ENCODE results near the gene RHOD. TPM values are rescaled to one million over a fixed set of nuclear protein-coding genes. Genes with fewer than 3 reads are reported as not detected.

Gene RHOD
- total and polyA plus RNA-seq, 2 donors from 2014 or later, result 20.9 to 50.2 TPM

- TF ChIP-seq CTCF (IDR thresholded peaks at IDR 0.05; ENCODE audit: borderline replicate concordance, extremely low read depth, insufficient read depth), result no peak
- intact Hi-C loops (cut with DNase I), result no loop called here
These were observed 22.5 kb downstream of the RHOD start for GRCh38 chr11:67079065-67079705.

GRCh38 chr11:67082071-67082791 lies 25.6 kb downstream of the RHOD start:
- Histone ChIP-seq H3K4me1 (ENCODE audit: control insufficient read depth in 2 of 3, insufficient read depth in 2 of 3, low read depth in 1 of 3, low read length in 3 of 3) (peaks cover 0 to 2% (median 0%) of the 10 kb centered on the region in 3 donors), H3K4me3 (ENCODE audit: low read length in 3 of 3) (no peak overlapping the region), H3K9me3 (ENCODE audit: control insufficient read depth in 2 of 3, insufficient read depth in 1 of 3, low read length in 3 of 3) (no peaks in the 10 kb centered on the region), H3K9ac (ENCODE audit: low read length in 3 of 3) (no peak overlapping the region), H3K36me3 (ENCODE audit: control insufficient read depth in 2 of 3, insufficient read depth in 3 of 3, low read length in 3 of 3) (no peaks in the 10 kb centered on the region), H3K27me3 (ENCODE audit: control insufficient read depth, insufficient read depth, low read length) (no peaks in the 10 kb centered on the region), H3K27ac (ENCODE audit: low read depth in 2 of 2, low read length in 2 of 2) (no peak overlapping the region)
- intact Hi-C loops (cut with DNase I), result no loop called here
- no peak for TF ChIP-seq CTCF (IDR thresholded peaks at IDR 0.05; ENCODE audit: borderline replicate concordance, extremely low read depth, insufficient read depth)
- DNase-seq, result peak in 4 of 5 donors; percentile 28 to 62 (median 48)
- no peak for FAIRE-seq

More at GRCh38 chr11:67079065-67079705, 22.5 kb downstream of the RHOD start:
- no peak overlapping the region for H3K4me3 ChIP-seq (ENCODE audit: low read length in 3 of 3)
- H3K9ac ChIP-seq (ENCODE audit: low read length in 3 of 3), result no peak overlapping the region
- H3K9me3 ChIP-seq (ENCODE audit: control insufficient read depth in 2 of 3, insufficient read depth in 1 of 3, low read length in 3 of 3), result no peaks in the 10 kb centered on the region
- no peaks in the 10 kb centered on the region for H3K27me3 ChIP-seq (ENCODE audit: control insufficient read depth, insufficient read depth, low read length)
- H3K4me1 ChIP-seq (ENCODE audit: control insufficient read depth in 2 of 3, insufficient read depth in 2 of 3, low read depth in 1 of 3, low read length in 3 of 3), result peaks cover 0 to 2% (median 0%) of the 10 kb centered on the region in 3 donors
- FAIRE-seq, result no peak
- H3K27ac ChIP-seq (ENCODE audit: low read depth in 2 of 2, low read length in 2 of 2), result no peak overlapping the region
- DNase-seq, result no peak
- H3K36me3 ChIP-seq (ENCODE audit: control insufficient read depth in 2 of 3, insufficient read depth in 3 of 3, low read length in 3 of 3), result no peaks in the 10 kb centered on the region

- no peak for TF ChIP-seq CTCF (IDR thresholded peaks at IDR 0.05; ENCODE audit: borderline replicate concordance, extremely low read depth, insufficient read depth)
- no peaks in the 10 kb centered on the region for H3K27me3 ChIP-seq (ENCODE audit: control insufficient read depth, insufficient read depth, low read length)
- intact Hi-C loops (cut with DNase I), result no loop called here
- no peak overlapping the region for H3K9ac ChIP-seq (ENCODE audit: low read length in 3 of 3)
- no peaks in the 10 kb centered on the region for H3K9me3 ChIP-seq (ENCODE audit: control insufficient read depth in 2 of 3, insufficient read depth in 1 of 3, low read length in 3 of 3)
- no peak overlapping the region for H3K27ac ChIP-seq (ENCODE audit: low read depth in 2 of 2, low read length in 2 of 2)
- DNase-seq (no peak), FAIRE-seq (no peak)
- no peaks in the 10 kb centered on the region for H3K4me1 ChIP-seq (ENCODE audit: control insufficient read depth in 2 of 3, insufficient read depth in 2 of 3, low read depth in 1 of 3, low read length in 3 of 3)
- H3K36me3 ChIP-seq (ENCODE audit: control insufficient read depth in 2 of 3, insufficient read depth in 3 of 3, low read length in 3 of 3), result no peaks in the 10 kb centered on the region
- H3K4me3 ChIP-seq (ENCODE audit: low read length in 3 of 3), result no peak overlapping the region
These were observed 27.2 kb downstream of the RHOD start for GRCh38 chr11:67083786-67084366.
